ENCODE measurements around the gene PGAP2. TPM values are rescaled to one million over a fixed set of nuclear protein-coding genes. Genes with fewer than 3 reads are reported as not detected.
"Not testable (repeated sequence)": the region's sequence is repeated elsewhere in the genome, so short reads cannot be mapped to it uniquely, and the experiment has no call there.

Gene PGAP2

GRCh38 chr11:3860375-3860774 lies 52.0 kb downstream of the PGAP2 start:
- no peak overlapping the region for H3K4me2 ChIP-seq (ENCODE audit: low read length)
- no peaks in the 10 kb centered on the region for H3K9me3 ChIP-seq (replicated peaks; ENCODE audit: low read length)
- no peak overlapping the region for H3K9ac ChIP-seq (ENCODE audit: low read depth, low read length)
- no peak overlapping the region for H3K4me3 ChIP-seq (ENCODE audit: low read length)
- peaks cover 12% of the 10 kb centered on the region for H3K4me1 ChIP-seq (ENCODE audit: control insufficient read depth, insufficient read depth, low read length)
- no peaks in the 10 kb centered on the region for H3K27me3 ChIP-seq (ENCODE audit: control insufficient read depth, insufficient read depth, low read length)
- no peaks in the 10 kb centered on the region for H3K36me3 ChIP-seq (ENCODE audit: insufficient read depth, low read length)

GRCh38 chr11:3860898-3861393 lies 52.6 kb downstream of the PGAP2 start:
- H3K27me3 ChIP-seq (ENCODE audit: control insufficient read depth, insufficient read depth, low read length); H3K9me3 ChIP-seq (replicated peaks; ENCODE audit: low read length); H3K4me2 ChIP-seq (ENCODE audit: low read length); H3K36me3 ChIP-seq (ENCODE audit: insufficient read depth, low read length); H3K4me3 ChIP-seq (ENCODE audit: low read length); H3K9ac ChIP-seq (ENCODE audit: low read depth, low read length): not testable (repeated sequence)
- H3K4me1 ChIP-seq (ENCODE audit: control insufficient read depth, insufficient read depth, low read length) = peaks cover 18% of the 10 kb centered on the region

GRCh38 chr11:3861683-3862082 lies 53.3 kb downstream of the PGAP2 start:
- Histone ChIP-seq H3K9ac (ENCODE audit: low read depth, low read length) (no peak overlapping the region), H3K27me3 (ENCODE audit: control insufficient read depth, insufficient read depth, low read length) (no peaks in the 10 kb centered on the region), H3K4me3 (ENCODE audit: low read length) (no peak overlapping the region), H3K4me1 (ENCODE audit: control insufficient read depth, insufficient read depth, low read length) (peaks cover 18% of the 10 kb centered on the region), H3K36me3 (ENCODE audit: insufficient read depth, low read length) (no peaks in the 10 kb centered on the region), H3K9me3 (replicated peaks; ENCODE audit: low read length) (no peaks in the 10 kb centered on the region), H3K4me2 (ENCODE audit: low read length) (no peak overlapping the region)

- Histone ChIP-seq H3K9ac (ENCODE audit: low read depth, low read length) (no peak overlapping the region), H3K4me1 (ENCODE audit: control insufficient read depth, insufficient read depth, low read length) (peaks cover 15% of the 10 kb centered on the region)
Observed at GRCh38 chr11:3865388-3866193, 57.2 kb downstream of the PGAP2 start.

GRCh38 chr11:3866206-3866605 lies 57.8 kb downstream of the PGAP2 start:
- Histone ChIP-seq H3K4me1 (ENCODE audit: control insufficient read depth, insufficient read depth, low read length) (peaks cover 15% of the 10 kb centered on the region), H3K36me3 (ENCODE audit: insufficient read depth, low read length) (no peaks in the 10 kb centered on the region), H3K9me3 (replicated peaks; ENCODE audit: low read length) (no peaks in the 10 kb centered on the region), H3K4me2 (ENCODE audit: low read length) (peak overlapping the region; percentile 55), H3K27me3 (ENCODE audit: control insufficient read depth, insufficient read depth, low read length) (no peaks in the 10 kb centered on the region), H3K9ac (ENCODE audit: low read depth, low read length) (no peak overlapping the region), H3K4me3 (ENCODE audit: low read length) (no peak overlapping the region)

More at GRCh38 chr11:3865388-3866193, 57.2 kb downstream of the PGAP2 start:
- Histone ChIP-seq H3K9me3 (replicated peaks; ENCODE audit: low read length) (no peaks in the 10 kb centered on the region), H3K27me3 (ENCODE audit: control insufficient read depth, insufficient read depth, low read length) (no peaks in the 10 kb centered on the region), H3K36me3 (ENCODE audit: insufficient read depth, low read length) (no peaks in the 10 kb centered on the region), H3K4me3 (ENCODE audit: low read length) (no peak overlapping the region), H3K4me2 (ENCODE audit: low read length) (peak overlapping the region; percentile 55)

- peaks cover 15% of the 10 kb centered on the region for H3K4me1 ChIP-seq (ENCODE audit: control insufficient read depth, insufficient read depth, low read length)
Observed at GRCh38 chr11:3866836-3867208, 58.5 kb downstream of the PGAP2 start.

GRCh38 chr11:3867209-3868091 lies 59.1 kb downstream of the PGAP2 start:
- H3K4me1 ChIP-seq (ENCODE audit: control insufficient read depth, insufficient read depth, low read length) = peaks cover 15% of the 10 kb centered on the region
- no peak overlapping the region for H3K4me2 ChIP-seq (ENCODE audit: low read length)
- no peaks in the 10 kb centered on the region for H3K27me3 ChIP-seq (ENCODE audit: control insufficient read depth, insufficient read depth, low read length)
- H3K9me3 ChIP-seq (replicated peaks; ENCODE audit: low read length) = no peaks in the 10 kb centered on the region
- no peak overlapping the region for H3K4me3 ChIP-seq (ENCODE audit: low read length)
- H3K36me3 ChIP-seq (ENCODE audit: insufficient read depth, low read length) = no peaks in the 10 kb centered on the region
- H3K9ac ChIP-seq (ENCODE audit: low read depth, low read length) = no peak overlapping the region

More at GRCh38 chr11:3866836-3867208, 58.5 kb downstream of the PGAP2 start:
- Histone ChIP-seq H3K4me3 (ENCODE audit: low read length) (no peak overlapping the region), H3K27me3 (ENCODE audit: control insufficient read depth, insufficient read depth, low read length) (no peaks in the 10 kb centered on the region), H3K36me3 (ENCODE audit: insufficient read depth, low read length) (no peaks in the 10 kb centered on the region), H3K9ac (ENCODE audit: low read depth, low read length) (no peak overlapping the region), H3K9me3 (replicated peaks; ENCODE audit: low read length) (no peaks in the 10 kb centered on the region), H3K4me2 (ENCODE audit: low read length) (no peak overlapping the region)

- H3K9me3 ChIP-seq (replicated peaks; ENCODE audit: low read length) = no peaks in the 10 kb centered on the region
- no peak overlapping the region for H3K4me3 ChIP-seq (ENCODE audit: low read length)
- no peaks in the 10 kb centered on the region for H3K4me1 ChIP-seq (ENCODE audit: control insufficient read depth, insufficient read depth, low read length)
- H3K4me2 ChIP-seq (ENCODE audit: low read length) = no peak overlapping the region
- H3K36me3 ChIP-seq (ENCODE audit: insufficient read depth, low read length) = no peaks in the 10 kb centered on the region
- no peaks in the 10 kb centered on the region for H3K27me3 ChIP-seq (ENCODE audit: control insufficient read depth, insufficient read depth, low read length)
- H3K9ac ChIP-seq (ENCODE audit: low read depth, low read length) = no peak overlapping the region
Observed at GRCh38 chr11:3873712-3874349, 65.5 kb downstream of the PGAP2 start.

Small RNA genes lying within 50 kb of the gene (small RNA-seq; reads per million reads assigned to genes)
- not detected for gene RNU7-50P

Measured in skeletal muscle satellite cell (primary cell).